ENCODE results near the gene ZFP62. TPM values are rescaled to one million over a fixed set of nuclear protein-coding genes. Genes with fewer than 3 reads are reported as not detected.
A peak's percentile ranks its signal among the peaks of the same experiment; 100 is the strongest.

Gene ZFP62
- total RNA-seq, 4 donors from 2014 or later: 17.0 to 35.1 (median 25.3) TPM

GRCh38 chr5:180865981-180866695 lies 5.1 kb upstream of the ZFP62 start:
- H3K27ac ChIP-seq: no peak overlapping the region
- TF ChIP-seq CTCF (IDR thresholded peaks at IDR 0.05): no peak
- TF ChIP-seq EP300 (IDR thresholded peaks at IDR 0.05): no peak
- no peak for TF ChIP-seq POLR2A (IDR thresholded peaks at IDR 0.05)
- H3K27me3 ChIP-seq: no peaks in the 10 kb centered on the region
- H3K4me3 ChIP-seq: no peak overlapping the region
- no peak for DNase-seq (ENCODE audit: low spot score in 2 of 2)
- H3K36me3 ChIP-seq: no peaks in the 10 kb centered on the region
- 52 to 55% methylated on average over 5 of the region's 5 CpGs for WGBS, 2 donors
- no peaks in the 10 kb centered on the region for H3K9me3 ChIP-seq
- H3K4me1 ChIP-seq: peaks cover 0 to 20% (median 0%) of the 10 kb centered on the region in 4 donors

GRCh38 chr5:180862645-180863044 lies 1.6 kb upstream of the ZFP62 start:
- Histone ChIP-seq H3K4me1 (peaks cover 0 to 18% (median 0%) of the 10 kb centered on the region in 4 donors), H3K36me3 (peaks cover 0 to 10% (median 0%) of the 10 kb centered on the region in 3 donors), H3K27ac (peak overlapping the region in 3 of 4 donors; percentile 8 to 90 (median 30)), H3K4me3 (no peak overlapping the region), H3K27me3 (no peaks in the 10 kb centered on the region), H3K9me3 (no peaks in the 10 kb centered on the region)
- no peak for DNase-seq (ENCODE audit: low spot score in 2 of 2)
- no peak for TF ChIP-seq POLR2A (IDR thresholded peaks at IDR 0.05)
- peak in 1 of 2 donors; percentile 41 for TF ChIP-seq EP300 (IDR thresholded peaks at IDR 0.05)
- 46% methylated on average over 11 of the region's 11 CpGs for WGBS, 2 donors

DNA sequence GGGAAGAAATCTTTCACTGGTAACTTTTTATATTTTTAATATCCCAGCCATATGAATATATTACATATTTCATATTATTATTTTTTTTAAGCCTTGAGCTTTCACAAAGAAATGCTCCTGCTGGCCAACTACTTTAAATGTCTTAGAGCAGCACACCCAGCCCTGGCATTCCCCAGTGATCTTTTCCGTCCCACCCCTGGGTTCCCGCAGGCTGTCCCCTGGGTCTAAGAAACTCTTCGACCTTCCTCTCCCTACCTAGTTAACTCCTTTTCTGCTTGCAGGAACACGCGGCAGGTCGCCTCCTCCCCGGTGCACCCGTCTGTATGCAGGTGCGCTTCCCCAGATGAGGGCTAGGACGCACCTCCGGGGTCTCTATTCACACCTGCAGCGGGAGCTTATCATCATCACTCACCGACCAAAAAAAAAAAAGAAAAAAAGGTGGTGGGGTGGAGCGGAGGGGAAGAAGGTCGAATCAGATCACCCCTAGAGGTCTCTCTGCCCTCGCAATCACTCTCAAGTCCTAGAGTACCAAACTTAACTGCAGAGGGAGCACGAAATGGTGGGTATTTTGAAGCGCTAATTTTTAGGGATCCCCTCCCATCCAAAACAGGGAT lies 696 bp downstream of the ZFP62 start:
- Histone ChIP-seq H3K36me3 (peaks cover 0 to 29% (median under 1%) of the 10 kb centered on the region in 3 donors), H3K4me3 (peak overlapping the region; percentile 78 to 92 (median 88)), H3K27me3 (no peaks in the 10 kb centered on the region), H3K4me1 (peaks cover 0 to 18% (median 0%) of the 10 kb centered on the region in 4 donors), H3K27ac (peak overlapping the region; percentile 68 to 92 (median 90)), H3K9me3 (no peaks in the 10 kb centered on the region)
- DNase-seq (ENCODE audit: low spot score in 2 of 2): no peak
- 0 to 2% methylated on average over 18 of the region's 18 CpGs for WGBS, 2 donors
- TF ChIP-seq CTCF (IDR thresholded peaks at IDR 0.05): no peak
- no peak for TF ChIP-seq POLR2A (IDR thresholded peaks at IDR 0.05)
- no peak for TF ChIP-seq EP300 (IDR thresholded peaks at IDR 0.05)

DNA sequence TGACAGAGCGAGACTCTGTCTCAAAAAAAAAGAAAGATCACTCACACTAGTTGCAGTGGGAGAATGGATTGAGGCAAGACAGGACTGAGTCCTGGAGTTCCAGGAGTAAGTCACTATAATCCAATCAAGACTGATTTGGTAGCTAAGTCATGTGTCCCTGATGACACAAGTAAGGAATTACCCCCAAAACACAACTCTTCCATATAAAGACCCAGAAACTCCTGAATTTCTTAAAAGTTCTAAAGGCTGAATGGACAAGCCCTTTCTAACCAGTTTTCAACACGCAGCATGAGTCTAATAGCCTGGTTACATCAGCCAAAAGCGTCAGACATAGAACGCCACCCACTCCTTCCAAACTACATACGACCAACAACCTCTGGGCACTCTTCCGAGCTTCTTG lies 2.5 kb downstream of the ZFP62 start:
- TF ChIP-seq POLR2A (IDR thresholded peaks at IDR 0.05) (no peak), EP300 (IDR thresholded peaks at IDR 0.05) (no peak), CTCF (IDR thresholded peaks at IDR 0.05) (no peak)
- H3K4me3 ChIP-seq: no peak overlapping the region
- no peaks in the 10 kb centered on the region for H3K9me3 ChIP-seq
- peaks cover 0 to 18% (median 0%) of the 10 kb centered on the region in 4 donors for H3K4me1 ChIP-seq
- no peak for DNase-seq (ENCODE audit: low spot score in 2 of 2)
- H3K36me3 ChIP-seq: peaks cover 0 to 47% (median 2%) of the 10 kb centered on the region in 3 donors
- no peaks in the 10 kb centered on the region for H3K27me3 ChIP-seq
- WGBS, 2 donors: 97 to 98% methylated on average over 6 of the region's 6 CpGs
- H3K27ac ChIP-seq: no peak overlapping the region

DNA sequence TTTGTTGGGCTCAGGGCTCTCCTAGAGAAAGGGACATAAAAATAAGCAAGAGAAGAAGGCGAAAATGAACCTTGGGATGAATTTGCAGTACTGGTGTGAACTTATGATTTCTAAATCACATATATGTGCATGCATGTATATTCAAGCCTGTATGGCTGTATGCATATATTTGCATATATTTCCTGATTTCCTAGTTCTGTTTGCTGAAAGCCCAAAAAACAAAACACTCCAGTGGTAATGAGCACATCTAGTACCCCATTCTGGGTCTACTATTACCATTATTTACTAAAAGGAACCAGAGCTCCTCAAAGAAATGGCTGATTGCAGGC lies 7.3 kb downstream of the ZFP62 start:
- no peak for TF ChIP-seq EP300 (IDR thresholded peaks at IDR 0.05)
- no peak for TF ChIP-seq CTCF (IDR thresholded peaks at IDR 0.05)
- TF ChIP-seq POLR2A (IDR thresholded peaks at IDR 0.05): no peak
- peaks cover 18 to 92% (median 22%) of the 10 kb centered on the region in 3 donors for H3K36me3 ChIP-seq
- H3K27ac ChIP-seq: no peak overlapping the region
- H3K27me3 ChIP-seq: no peaks in the 10 kb centered on the region
- peaks cover 0 to 28% (median 2%) of the 10 kb centered on the region in 4 donors for H3K9me3 ChIP-seq
- H3K4me1 ChIP-seq: no peaks in the 10 kb centered on the region
- no peak for DNase-seq (ENCODE audit: low spot score in 2 of 2)
- 97 to 98% methylated on average over 1 of the region's 1 CpG for WGBS, 2 donors
- no peak overlapping the region for H3K4me3 ChIP-seq
